Measurements from ENCODE around the gene PIK3AP1. TPM values are rescaled to one million over a fixed set of nuclear protein-coding genes. Genes with fewer than 3 reads are reported as not detected.

Gene PIK3AP1
- total RNA-seq, 1 experiment from 2014 or later = 1.7 TPM

- Histone ChIP-seq H4K20me1 (ENCODE audit: control insufficient read depth, insufficient read depth, insufficient read length) (no peaks in the 10 kb centered on the region), H4K8ac (replicated peaks; ENCODE audit: insufficient read length, low read depth, low read length) (no peak overlapping the region), H3K23me2 (ENCODE audit: insufficient read length, low read depth, low read length, poor library complexity, severe bottlenecking) (no peaks in the 10 kb centered on the region), H3K9me3 (ENCODE audit: control insufficient read depth, low read depth, low read length) (no peaks in the 10 kb centered on the region), H3K9ac (ENCODE audit: extremely low read depth, insufficient read length, low read length) (no peak overlapping the region), H2BK120ac (ENCODE audit: low read depth, low read length, poor library complexity, severe bottlenecking) (no peak overlapping the region), H3K18ac (ENCODE audit: insufficient read length, low read depth, low read length) (no peak overlapping the region), H2AK5ac (ENCODE audit: insufficient read length, low read length) (no peak overlapping the region), H3K79me2 (ENCODE audit: insufficient read depth, low read length) (no peaks in the 10 kb centered on the region), H2AFZ (ENCODE audit: low read length) (no peak overlapping the region), H3K27ac (ENCODE audit: insufficient read length, low read depth, low read length) (no peak overlapping the region), H3K14ac (ENCODE audit: insufficient read depth, low read length) (no peak overlapping the region), H3K56ac (ENCODE audit: insufficient read length, low read depth, low read length) (no peak overlapping the region), H3K4me2 (ENCODE audit: insufficient read depth, insufficient read length, low read length) (no peak overlapping the region), H4K91ac (ENCODE audit: insufficient read length, low read depth, low read length) (no peak overlapping the region), H3T11ph (ENCODE audit: low read length) (no peak overlapping the region), H3K27me3 (ENCODE audit: insufficient read depth, low read length) (no peaks in the 10 kb centered on the region), H3K23ac (ENCODE audit: insufficient read length, low read depth, low read length) (no peak overlapping the region), H2BK5ac (ENCODE audit: insufficient read length, low read length) (no peak overlapping the region), H2BK20ac (ENCODE audit: low read depth, low read length, poor library complexity, severe bottlenecking) (no peak overlapping the region), H3K4ac (ENCODE audit: low read depth, low read length) (no peak overlapping the region), H3K4me1 (ENCODE audit: insufficient read depth, low read length) (no peaks in the 10 kb centered on the region), H3K79me1 (ENCODE audit: insufficient read depth, low read depth, low read length, poor library complexity, severe bottlenecking) (no peaks in the 10 kb centered on the region), H2BK15ac (ENCODE audit: low read depth, low read length) (no peak overlapping the region), H2BK12ac (ENCODE audit: insufficient read length, low read depth, low read length) (no peak overlapping the region), H4K5ac (ENCODE audit: insufficient read length, low read depth, low read length) (no peak overlapping the region)
- Mint-ChIP-seq H3K4me3 (no peak overlapping the region), H3K9me3 (no peaks in the 10 kb centered on the region), H3K36me3 (ENCODE audit: insufficient read depth in 1 of 3, low read depth in 3 of 3) (no peaks in the 10 kb centered on the region; a peak in 1 of 7 replicates), H3K27me3 (ENCODE audit: low read depth) (no peaks in the 10 kb centered on the region), H3K27ac (no peak overlapping the region), H3K4me1 (peaks cover 7% of the 10 kb centered on the region in 2 experiments; a peak in 3 of 4 replicates)
- no peak for DNase-seq
- WGBS (ENCODE audit: extremely low coverage, insufficient read length, low lambda C conversion rate) = no CpG with 5 or more reads among the region's 1 CpG
- no peak for TF ChIP-seq CTCF (conservative IDR thresholded peaks at IDR 0.05)
Measured at GRCh38 chr10:96705134-96705533, 15.2 kb downstream of the PIK3AP1 start.

Measured in H9 (cell line).